PC-9 (cell line): Measurements from ENCODE around the gene TENM4. TPM values are rescaled to one million over a fixed set of nuclear protein-coding genes. Genes with fewer than 3 reads are reported as not detected.

Experiments
- BruUV-seq: library from RNA; stranded (reverse); fragments of 400-500 nt; replicated peaks from 2 replicates; lab custom pipeline; 2021; lab: Mats Ljungman, UMichigan
- CTCF ChIA-PET: fragments of 300-600 bp; sonication (Branson Sonifier 250); formaldehyde crosslinking; loops from one replicate; lab custom pipeline; 2022; ENCODE audit warnings: antibody characterized with exemption; lab: Charles Lee
- POLR2A ChIA-PET: fragments of 300-600 bp; sonication (Branson Sonifier 250); formaldehyde crosslinking; loops from one replicate; lab custom pipeline; 2022; ENCODE audit warnings: antibody characterized with exemption; ENCODE audit not compliant: unreplicated experiment; lab: Charles Lee
- DNase-seq, 2 experiments: peaks; one replicate each; pipeline versions ENCODE4 v3.0.0 to v3.0.0-alpha.2; 2015 to 2022; ENCODE audit warnings: mixed read lengths in 1 of 2
- H2AFZ ChIP-seq: fragments of 200-600 bp; sonication (generic); 2 replicates; pipeline ENCODE4 v1.8.1; 2017; ENCODE audit warnings: antibody characterized with exemption
- H3F3A ChIP-seq: fragments of 200-600 bp; sonication (generic); 2 replicates; pipeline ENCODE4 v1.8.1; 2017; ENCODE audit warnings: antibody characterized with exemption, mild to moderate bottlenecking, low read depth; ENCODE audit not compliant: insufficient read depth
- H3K27ac ChIP-seq: fragments of 200-600 bp; sonication (generic); 2 replicates; pipeline ENCODE4 v1.6.1; 2016; ENCODE audit warnings: mixed run types
- H3K27me3 ChIP-seq: fragments of 200-600 bp; sonication (generic); 2 replicates; pipeline ENCODE4 v1.6.1; 2016; ENCODE audit warnings: low read depth, mixed run types; ENCODE audit not compliant: insufficient read depth
- H3K36me3 ChIP-seq: fragments of 200-600 bp; sonication (generic); 2 replicates; pipeline ENCODE4 v1.6.1; 2016; ENCODE audit warnings: low read depth, mixed run types
- H3K4me1 ChIP-seq: fragments of 200-600 bp; sonication (generic); replicated peaks from 2 replicates; pipeline ENCODE4 v1.6.1; 2016; ENCODE audit warnings: mixed run types; ENCODE audit not compliant: insufficient read depth
- H3K4me2 ChIP-seq: fragments of 200-600 bp; sonication (generic); 2 replicates; pipeline ENCODE4 v1.6.1; 2017; ENCODE audit warnings: mixed run types
- H3K4me3 ChIP-seq: fragments of 200-600 bp; sonication (generic); 2 replicates; pipeline ENCODE4 v1.6.1; 2016; ENCODE audit warnings: mixed run types
- H3K79me2 ChIP-seq: fragments of 200-600 bp; sonication (generic); 2 replicates; pipeline ENCODE4 v1.6.1; 2017; ENCODE audit warnings: low read depth, mixed run types
- H3K9me2 ChIP-seq: fragments of 200-600 bp; sonication (generic); 2 replicates; pipeline ENCODE4 v1.8.1; 2017; ENCODE audit warnings: mild to moderate bottlenecking; ENCODE audit not compliant: insufficient read depth
- H3K9me3 ChIP-seq: fragments of 200-600 bp; sonication (generic); 2 replicates; pipeline ENCODE4 v1.8.1; 2016; ENCODE audit warnings: low read depth; ENCODE audit not compliant: insufficient read depth
- H4K20me1 ChIP-seq: fragments of 200-600 bp; sonication (generic); 2 replicates; pipeline ENCODE4 v1.8.1; 2017; ENCODE audit not compliant: insufficient read depth
- CTCF ChIP-seq: fragments of 200-600 bp; sonication (generic); conservative IDR thresholded peaks from 2 replicates; pipeline ENCODE4 v1.6.1; 2017; ENCODE audit warnings: mixed run types, antibody characterized with exemption, mild to moderate bottlenecking, moderate library complexity
- EZH2 ChIP-seq: fragments of 200-600 bp; sonication (generic); IDR thresholded peaks from 2 replicates; pipeline ENCODE4 v1.8.0; 2017; ENCODE audit warnings: antibody characterized with exemption, low read depth
- intact Hi-C: fragments of 100-400 bp; cut with micrococcal nuclease; formaldehyde crosslinking; loops from one replicate; pipeline ENCODE4 v1.10.0; 2022; ENCODE audit not compliant: unreplicated experiment
- total RNA-seq: library from RNA; stranded (reverse); gene quantifications from 2 replicates; pipeline ENCODE4 v1.2.3, GENCODE V29; 2021

TENM4 gene
- total RNA-seq, 1 experiment from 2014 or later, result not detected

GRCh38 chr11:79237703-79238102 is 203.1 kb downstream of the TENM4 start:
- no peak for DNase-seq
- Histone ChIP-seq H3K4me3 (no peak overlapping the region), H3K9me2 (no peaks in the 10 kb centered on the region), H4K20me1 (no peaks in the 10 kb centered on the region), H3K79me2 (no peaks in the 10 kb centered on the region), H3K36me3 (no peaks in the 10 kb centered on the region), H3K27ac (no peak overlapping the region), H2AFZ (no peak overlapping the region), H3K27me3 (peaks cover 82% of the 10 kb centered on the region), H3K4me1 (no peaks in the 10 kb centered on the region), H3F3A (no peaks in the 10 kb centered on the region), H3K9me3 (no peaks in the 10 kb centered on the region), H3K4me2 (no peak overlapping the region)
- TF ChIP-seq CTCF (no peak), EZH2 (no peak)
- ChIA-PET CTCF (no interaction called here), POLR2A (no interaction called here)
- BruUV-seq, result no TSS peak
- intact Hi-C loops, result no loop called here

- H3K4me3 ChIP-seq, result no peak overlapping the region
- BruUV-seq, result no TSS peak
- no peaks in the 10 kb centered on the region for H3K36me3 ChIP-seq
- ChIA-PET CTCF (no interaction called here), POLR2A (no interaction called here)
- H3K9me2 ChIP-seq, result no peaks in the 10 kb centered on the region
- H3K4me1 ChIP-seq, result no peaks in the 10 kb centered on the region
- H3K27ac ChIP-seq, result no peak overlapping the region
- H2AFZ ChIP-seq, result no peak overlapping the region
- H3K79me2 ChIP-seq, result no peaks in the 10 kb centered on the region
- H3K9me3 ChIP-seq, result no peaks in the 10 kb centered on the region
- no peak overlapping the region for H3K4me2 ChIP-seq
- no peak for DNase-seq
- no peak for TF ChIP-seq CTCF
- no peak for TF ChIP-seq EZH2
- peaks cover 79% of the 10 kb centered on the region for H3K27me3 ChIP-seq
- no peaks in the 10 kb centered on the region for H3F3A ChIP-seq
- H4K20me1 ChIP-seq, result no peaks in the 10 kb centered on the region
- intact Hi-C loops, result no loop called here
Measured at GRCh38 chr11:79237091-79237490, 203.7 kb downstream of the TENM4 start.

DNA sequence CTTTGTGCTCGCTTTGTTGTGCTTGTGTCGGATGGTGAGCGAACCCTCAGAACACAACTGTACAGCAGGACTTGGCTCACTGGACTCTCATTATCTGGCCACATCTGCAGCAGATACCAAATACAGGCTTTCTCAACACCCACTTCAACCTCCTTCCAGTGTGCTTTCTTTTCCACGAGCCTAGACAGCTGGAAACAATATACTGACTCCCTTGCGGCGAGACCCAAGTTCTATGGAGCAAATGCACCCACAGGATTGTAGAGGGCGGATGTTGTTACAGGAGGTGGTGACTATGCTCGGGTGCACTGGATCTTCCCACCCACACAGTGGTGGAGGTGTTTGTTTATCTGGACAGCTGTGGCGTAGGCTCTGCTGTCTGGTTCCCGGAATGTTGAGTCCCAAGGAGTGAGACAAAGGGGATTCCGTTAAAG is 204.3 kb downstream of the TENM4 start:
- DNase-seq, result no peak
- no peak overlapping the region for H3K4me3 ChIP-seq
- H3K4me1 ChIP-seq, result no peaks in the 10 kb centered on the region
- no peaks in the 10 kb centered on the region for H3F3A ChIP-seq
- H3K27ac ChIP-seq, result no peak overlapping the region
- ChIA-PET CTCF (no interaction called here), POLR2A (no interaction called here)
- H3K9me3 ChIP-seq, result no peaks in the 10 kb centered on the region
- no peaks in the 10 kb centered on the region for H3K79me2 ChIP-seq
- no peaks in the 10 kb centered on the region for H3K9me2 ChIP-seq
- intact Hi-C loops, result no loop called here
- TF ChIP-seq EZH2 (no peak), CTCF (no peak)
- H2AFZ ChIP-seq, result no peak overlapping the region
- H3K27me3 ChIP-seq, result peaks cover 73% of the 10 kb centered on the region
- H3K36me3 ChIP-seq, result no peaks in the 10 kb centered on the region
- no TSS peak for BruUV-seq
- no peak overlapping the region for H3K4me2 ChIP-seq
- no peaks in the 10 kb centered on the region for H4K20me1 ChIP-seq
